ENCODE data around the gene RNF145. TPM values are rescaled to one million over a fixed set of nuclear protein-coding genes. Genes with fewer than 3 reads are reported as not detected.

Gene RNF145
- total RNA-seq, 1 experiment from 2014 or later = 122 TPM

DNA sequence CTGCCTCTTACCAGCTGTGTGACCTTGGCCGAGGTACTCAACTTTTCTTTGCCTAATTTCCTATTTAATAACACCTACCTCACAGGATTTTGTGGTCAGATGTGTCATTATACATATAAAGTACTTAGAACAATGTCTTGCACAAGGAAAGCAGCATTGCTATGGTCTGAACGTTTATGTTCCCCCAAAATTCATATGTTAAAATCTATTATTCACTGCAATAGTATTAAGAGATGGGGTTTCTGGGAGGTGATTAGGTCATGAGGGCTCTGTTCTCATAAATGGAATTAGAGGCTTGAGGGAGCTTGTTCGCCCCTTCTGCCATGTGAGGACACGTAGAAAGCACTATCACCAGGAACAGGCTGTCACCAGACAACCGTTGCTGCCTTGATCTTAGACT, 10.9 kb upstream of the RNF145 start:
- ChIA-PET CTCF (interaction anchor here (0.5 to 0.8 kb wide), 2 partner anchors 509 to 1457 kb away, joined by 3 read pairs; no protein-coding TSS in a partner anchor), POLR2A (interaction anchor here (0.6 to 13.8 kb wide), 5 partner anchors 9 to 207 kb away, joined by 3 to 354 read pairs (median 16); partner anchors contain the start of gene RNF145)
- TF ChIP-seq, protein P1, sequence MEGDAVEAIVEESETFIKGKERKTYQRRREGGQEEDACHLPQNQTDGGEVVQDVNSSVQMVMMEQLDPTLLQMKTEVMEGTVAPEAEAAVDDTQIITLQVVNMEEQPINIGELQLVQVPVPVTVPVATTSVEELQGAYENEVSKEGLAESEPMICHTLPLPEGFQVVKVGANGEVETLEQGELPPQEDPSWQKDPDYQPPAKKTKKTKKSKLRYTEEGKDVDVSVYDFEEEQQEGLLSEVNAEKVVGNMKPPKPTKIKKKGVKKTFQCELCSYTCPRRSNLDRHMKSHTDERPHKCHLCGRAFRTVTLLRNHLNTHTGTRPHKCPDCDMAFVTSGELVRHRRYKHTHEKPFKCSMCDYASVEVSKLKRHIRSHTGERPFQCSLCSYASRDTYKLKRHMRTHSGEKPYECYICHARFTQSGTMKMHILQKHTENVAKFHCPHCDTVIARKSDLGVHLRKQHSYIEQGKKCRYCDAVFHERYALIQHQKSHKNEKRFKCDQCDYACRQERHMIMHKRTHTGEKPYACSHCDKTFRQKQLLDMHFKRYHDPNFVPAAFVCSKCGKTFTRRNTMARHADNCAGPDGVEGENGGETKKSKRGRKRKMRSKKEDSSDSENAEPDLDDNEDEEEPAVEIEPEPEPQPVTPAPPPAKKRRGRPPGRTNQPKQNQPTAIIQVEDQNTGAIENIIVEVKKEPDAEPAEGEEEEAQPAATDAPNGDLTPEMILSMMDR (IDR thresholded peaks at IDR 0.05; ENCODE audit: unreplicated experiment) = no peak
- no peaks in the 10 kb centered on the region for H3K27me3 Mint-ChIP-seq (ENCODE audit: insufficient read depth, unreplicated experiment)
- intact Hi-C loops (cut with micrococcal nuclease) = no loop called here
- peaks cover 7% of the 10 kb centered on the region for H3K36me3 Mint-ChIP-seq (ENCODE audit: insufficient read depth, unreplicated experiment)
- H3K27ac Mint-ChIP-seq (ENCODE audit: low read depth, unreplicated experiment) = peak overlapping the region; percentile 34
- BruUV-seq (replicated peaks) = no TSS peak
- H3K4me3 Mint-ChIP-seq (ENCODE audit: unreplicated experiment) = no peak overlapping the region
- no peak for DNase-seq (ENCODE audit: unreplicated experiment)
- no peaks in the 10 kb centered on the region for H3K9me3 Mint-ChIP-seq (ENCODE audit: unreplicated experiment)
- peaks cover 60% of the 10 kb centered on the region for H3K4me1 Mint-ChIP-seq (ENCODE audit: insufficient read depth, unreplicated experiment)

DNA sequence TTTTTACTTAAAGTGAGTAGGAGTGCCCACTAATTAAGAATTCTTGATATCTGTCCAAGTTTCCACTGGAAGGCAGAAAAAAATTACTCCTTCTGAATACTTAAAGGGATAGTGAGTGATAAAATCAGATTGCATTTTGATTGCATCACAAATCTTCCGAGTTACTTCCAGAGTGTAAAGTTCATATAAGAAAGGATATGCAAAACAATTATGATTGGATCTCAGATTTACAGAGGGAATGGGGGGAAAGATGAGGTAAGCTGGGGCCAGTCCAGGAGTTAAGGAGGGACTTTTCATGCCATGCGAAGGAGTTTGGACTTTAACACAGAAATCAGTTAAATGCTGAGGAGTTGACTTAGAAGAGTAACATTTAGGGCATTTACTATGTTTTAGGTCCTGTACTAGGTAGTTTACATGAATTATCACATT, 9.3 kb upstream of the RNF145 start:
- intact Hi-C loops (cut with micrococcal nuclease) = loop anchor here (1.0 kb wide), 1 partner anchor 8 kb away; no protein-coding TSS in a partner anchor
- Mint-ChIP-seq H3K27me3 (ENCODE audit: insufficient read depth, unreplicated experiment) (no peaks in the 10 kb centered on the region), H3K4me1 (ENCODE audit: insufficient read depth, unreplicated experiment) (peaks cover 59% of the 10 kb centered on the region), H3K27ac (ENCODE audit: low read depth, unreplicated experiment) (peak overlapping the region; percentile 35), H3K4me3 (ENCODE audit: unreplicated experiment) (no peak overlapping the region), H3K9me3 (ENCODE audit: unreplicated experiment) (no peaks in the 10 kb centered on the region), H3K36me3 (ENCODE audit: insufficient read depth, unreplicated experiment) (peaks cover 7% of the 10 kb centered on the region)
- BruUV-seq (replicated peaks) = no TSS peak
- CTCF ChIA-PET = interaction anchor here (0.9 kb wide), 1 partner anchor 62 kb away, joined by 3 read pairs; no protein-coding TSS in a partner anchor
- DNase-seq (ENCODE audit: unreplicated experiment) = peak; percentile 36
- TF ChIP-seq, protein P1 (IDR thresholded peaks at IDR 0.05; ENCODE audit: unreplicated experiment) = no peak
- POLR2A ChIA-PET = interaction anchor here (0.6 to 11.7 kb wide), 5 partner anchors 11 to 1281 kb away, joined by 3 to 234 read pairs (median 80); no protein-coding TSS in a partner anchor

DNA sequence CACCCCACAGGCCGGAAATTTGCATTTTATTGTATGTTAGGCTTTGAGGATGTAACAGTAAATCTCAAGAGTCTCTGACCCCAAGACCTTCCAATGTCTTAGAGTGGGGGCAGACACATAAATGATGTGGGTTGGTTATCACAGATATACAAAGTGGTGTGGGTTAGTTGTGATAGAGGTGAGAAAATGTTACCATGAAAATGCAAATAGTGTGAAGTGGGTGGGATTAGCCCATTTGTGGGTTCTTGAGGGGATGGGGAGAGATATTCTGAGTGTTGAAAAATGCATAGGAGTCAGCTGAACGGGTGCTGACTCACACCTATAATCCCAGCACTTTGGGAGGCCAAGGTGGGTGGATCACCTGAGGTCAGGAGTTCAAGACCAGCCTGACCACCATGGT, 7.9 kb upstream of the RNF145 start:
- no TSS peak for BruUV-seq (replicated peaks)
- ChIA-PET POLR2A (interaction anchor here (0.6 to 11.7 kb wide), 13 partner anchors 7 to 1156 kb away, joined by 3 to 234 read pairs (median 6); partner anchors contain the start of gene UBLCP1), CTCF (interaction anchor here (0.6 to 4.1 kb wide), 10 partner anchors 8 to 67 kb away, joined by 3 to 18 read pairs (median 6); no protein-coding TSS in a partner anchor)
- peaks cover 8% of the 10 kb centered on the region for H3K36me3 Mint-ChIP-seq (ENCODE audit: insufficient read depth, unreplicated experiment)
- peaks cover 69% of the 10 kb centered on the region for H3K4me1 Mint-ChIP-seq (ENCODE audit: insufficient read depth, unreplicated experiment)
- intact Hi-C loops (cut with micrococcal nuclease) = no loop called here
- DNase-seq (ENCODE audit: unreplicated experiment) = no peak
- no peak overlapping the region for H3K4me3 Mint-ChIP-seq (ENCODE audit: unreplicated experiment)
- TF ChIP-seq, protein P1 (IDR thresholded peaks at IDR 0.05; ENCODE audit: unreplicated experiment) = no peak
- H3K27ac Mint-ChIP-seq (ENCODE audit: low read depth, unreplicated experiment) = peak overlapping the region; percentile 41
- no peaks in the 10 kb centered on the region for H3K9me3 Mint-ChIP-seq (ENCODE audit: unreplicated experiment)
- H3K27me3 Mint-ChIP-seq (ENCODE audit: insufficient read depth, unreplicated experiment) = no peaks in the 10 kb centered on the region

DNA sequence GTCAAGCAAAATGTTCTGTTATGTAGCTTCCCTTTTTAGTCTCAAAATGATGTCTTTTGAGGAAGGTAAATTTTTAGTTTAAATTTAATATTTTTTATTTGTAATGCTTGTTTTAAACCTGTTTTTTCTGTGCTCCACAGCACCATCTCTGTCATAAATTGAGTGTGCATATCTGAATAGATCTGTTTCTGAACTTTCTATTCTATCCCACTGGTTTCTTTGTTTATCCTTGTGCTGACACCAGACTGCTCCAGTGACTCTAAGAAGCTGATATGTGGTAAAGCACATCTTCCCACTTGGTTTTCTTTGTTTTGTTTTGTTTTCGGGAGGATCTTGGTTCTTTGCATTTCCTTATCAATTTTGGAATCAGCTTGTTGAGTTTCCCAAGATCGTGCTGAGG, 7.1 kb upstream of the RNF145 start:
- BruUV-seq (replicated peaks) = no TSS peak
- no peaks in the 10 kb centered on the region for H3K9me3 Mint-ChIP-seq (ENCODE audit: unreplicated experiment)
- no peaks in the 10 kb centered on the region for H3K27me3 Mint-ChIP-seq (ENCODE audit: insufficient read depth, unreplicated experiment)
- POLR2A ChIA-PET = interaction anchor here (0.7 to 11.7 kb wide), 14 partner anchors 8 to 709 kb away, joined by 3 to 234 read pairs (median 12); partner anchors contain the start of gene UBLCP1
- intact Hi-C loops (cut with micrococcal nuclease) = no loop called here
- peaks cover 75% of the 10 kb centered on the region for H3K4me1 Mint-ChIP-seq (ENCODE audit: insufficient read depth, unreplicated experiment)
- no peak overlapping the region for H3K4me3 Mint-ChIP-seq (ENCODE audit: unreplicated experiment)
- CTCF ChIA-PET = interaction anchor here (0.6 to 4.1 kb wide), 10 partner anchors 8 to 59 kb away, joined by 3 to 18 read pairs (median 6); no protein-coding TSS in a partner anchor
- TF ChIP-seq, protein P1 (IDR thresholded peaks at IDR 0.05; ENCODE audit: unreplicated experiment) = no peak
- peak overlapping the region; percentile 41 for H3K27ac Mint-ChIP-seq (ENCODE audit: low read depth, unreplicated experiment)
- H3K36me3 Mint-ChIP-seq (ENCODE audit: insufficient read depth, unreplicated experiment) = peaks cover 7% of the 10 kb centered on the region
- no peak for DNase-seq (ENCODE audit: unreplicated experiment)
